HUES64 (cell line): ENCODE data around the gene PLD3.

Source experiments
- H3K27ac ChIP-seq: 2 replicates; pipeline ENCODE4 v1.7.0; 2013; ENCODE audit warnings: low read depth, low read length, inconsistent platforms
- H3K27me3 ChIP-seq: 2 replicates; pipeline ENCODE4 v1.6.1; 2013; ENCODE audit warnings: mild to moderate bottlenecking, low read length; ENCODE audit not compliant: insufficient read depth
- H3K36me3 ChIP-seq: 2 replicates; pipeline ENCODE4 v1.6.1; 2013; ENCODE audit warnings: mild to moderate bottlenecking, low read length; ENCODE audit not compliant: insufficient read depth
- H3K4me1 ChIP-seq: 2 replicates; pipeline ENCODE4 v1.6.1; 2013; ENCODE audit warnings: mild to moderate bottlenecking, low read length, moderate library complexity; ENCODE audit not compliant: insufficient read depth
- H3K4me3 ChIP-seq: 2 replicates; pipeline ENCODE4 v1.5.1; 2013; ENCODE audit warnings: mild to moderate bottlenecking, low read length, moderate library complexity
- H3K9ac ChIP-seq: 2 replicates; pipeline ENCODE4 v1.6.1; 2013; ENCODE audit warnings: mild to moderate bottlenecking, low read depth, low read length
- H3K9me3 ChIP-seq: 2 replicates; pipeline ENCODE4 v1.6.1; 2013; ENCODE audit warnings: low read depth, low read length; ENCODE audit not compliant: insufficient read depth
- WGBS: fragments of 150-250, 120-280 bp; methylation state at CpG from one replicate; pipeline ENCODE4 v1.1.7; 2013; ENCODE audit warnings: missing lambda C conversion rate; 5-methylcytosine and 5-hydroxymethylcytosine counted together

PLD3 gene

DNA sequence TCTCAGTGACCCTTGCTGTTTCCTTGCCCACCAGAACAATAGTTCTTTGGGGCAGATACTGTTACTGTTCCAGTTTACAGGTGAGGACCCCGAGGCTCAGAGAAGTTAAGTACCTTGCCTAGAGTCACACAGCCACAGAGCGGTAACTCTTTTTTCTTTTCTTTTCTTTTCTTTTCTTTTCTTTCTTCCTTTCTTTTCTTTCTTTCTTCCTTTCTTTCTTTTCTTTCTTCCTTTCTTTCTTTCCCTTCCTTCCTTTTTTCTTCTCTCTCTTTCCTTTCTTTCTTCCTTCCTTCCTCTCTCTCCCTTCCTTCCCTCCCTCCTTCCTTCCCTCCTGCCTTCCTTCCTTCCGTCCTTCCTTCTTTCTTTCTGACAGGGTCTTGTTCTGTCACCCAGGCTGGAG, 69.5 kb downstream of the PLD3 start:
- Histone ChIP-seq H3K27me3 (no peaks in the 10 kb centered on the region), H3K4me3 (no peak overlapping the region), H3K9me3 (no peaks in the 10 kb centered on the region), H3K4me1 (peaks cover 10% of the 10 kb centered on the region), H3K9ac (no peak overlapping the region), H3K36me3 (peaks cover 7% of the 10 kb centered on the region; the same call in 1 of the 2 replicates), H3K27ac (no peak overlapping the region)
- WGBS = 90% methylated on average over 3 of the region's 3 CpGs

DNA sequence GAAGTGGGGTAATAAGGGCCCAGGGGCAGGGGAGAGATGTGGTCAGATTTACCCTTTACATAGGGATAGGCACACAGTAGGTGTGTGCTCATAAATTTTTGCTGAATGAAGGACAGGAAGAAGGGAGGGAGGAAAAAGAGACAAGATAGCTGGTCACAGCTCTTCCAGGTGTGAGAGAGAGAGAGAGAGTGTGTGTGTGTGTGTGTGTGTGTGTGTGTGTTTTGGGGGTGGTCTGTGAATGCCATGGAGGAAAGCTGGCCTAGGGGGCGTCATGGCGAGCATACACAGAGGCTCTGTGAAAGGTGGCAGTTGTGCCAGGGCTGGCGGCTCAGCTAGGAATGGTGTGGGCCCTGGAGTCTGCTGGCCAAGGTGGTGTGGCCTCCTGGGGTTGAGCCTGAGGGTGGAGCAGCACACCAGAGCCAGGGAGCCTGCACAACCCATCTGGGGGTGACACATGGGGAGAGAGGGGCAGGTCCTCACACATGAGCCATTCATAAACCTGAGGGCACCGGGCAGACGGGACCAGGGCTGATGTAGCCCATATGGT, 70.6 kb downstream of the PLD3 start:
- Histone ChIP-seq H3K4me3 (no peak overlapping the region), H3K9ac (no peak overlapping the region), H3K27ac (no peak overlapping the region), H3K4me1 (peaks cover 5% of the 10 kb centered on the region), H3K36me3 (peaks cover 7% of the 10 kb centered on the region; the same call in 1 of the 2 replicates), H3K9me3 (no peaks in the 10 kb centered on the region), H3K27me3 (no peaks in the 10 kb centered on the region)
- WGBS = 85% methylated on average over 5 of the region's 5 CpGs

- no peaks in the 10 kb centered on the region for H3K27me3 ChIP-seq
- peaks cover 7% of the 10 kb centered on the region; the same call in 1 of the 2 replicates for H3K36me3 ChIP-seq
- no peak overlapping the region for H3K9ac ChIP-seq
- H3K4me1 ChIP-seq = peaks cover 10% of the 10 kb centered on the region
- WGBS = 94% methylated on average over 5 of the region's 5 CpGs
- H3K27ac ChIP-seq = no peak overlapping the region
- no peak overlapping the region for H3K4me3 ChIP-seq
- H3K9me3 ChIP-seq = no peaks in the 10 kb centered on the region
Observed at GRCh38 chr19:40419780-40420179, 71.3 kb downstream of the PLD3 start.

GRCh38 chr19:40420451-40420765, 71.9 kb downstream of the PLD3 start:
- Histone ChIP-seq H3K9me3 (no peaks in the 10 kb centered on the region), H3K4me3 (peak overlapping the region; percentile 62), H3K4me1 (peaks cover 10% of the 10 kb centered on the region), H3K9ac (no peak overlapping the region), H3K27me3 (no peaks in the 10 kb centered on the region), H3K36me3 (peaks cover 7% of the 10 kb centered on the region; the same call in 1 of the 2 replicates), H3K27ac (no peak overlapping the region; the same call in 1 of the 2 replicates)
- 62% methylated on average over 13 of the region's 14 CpGs for WGBS

DNA sequence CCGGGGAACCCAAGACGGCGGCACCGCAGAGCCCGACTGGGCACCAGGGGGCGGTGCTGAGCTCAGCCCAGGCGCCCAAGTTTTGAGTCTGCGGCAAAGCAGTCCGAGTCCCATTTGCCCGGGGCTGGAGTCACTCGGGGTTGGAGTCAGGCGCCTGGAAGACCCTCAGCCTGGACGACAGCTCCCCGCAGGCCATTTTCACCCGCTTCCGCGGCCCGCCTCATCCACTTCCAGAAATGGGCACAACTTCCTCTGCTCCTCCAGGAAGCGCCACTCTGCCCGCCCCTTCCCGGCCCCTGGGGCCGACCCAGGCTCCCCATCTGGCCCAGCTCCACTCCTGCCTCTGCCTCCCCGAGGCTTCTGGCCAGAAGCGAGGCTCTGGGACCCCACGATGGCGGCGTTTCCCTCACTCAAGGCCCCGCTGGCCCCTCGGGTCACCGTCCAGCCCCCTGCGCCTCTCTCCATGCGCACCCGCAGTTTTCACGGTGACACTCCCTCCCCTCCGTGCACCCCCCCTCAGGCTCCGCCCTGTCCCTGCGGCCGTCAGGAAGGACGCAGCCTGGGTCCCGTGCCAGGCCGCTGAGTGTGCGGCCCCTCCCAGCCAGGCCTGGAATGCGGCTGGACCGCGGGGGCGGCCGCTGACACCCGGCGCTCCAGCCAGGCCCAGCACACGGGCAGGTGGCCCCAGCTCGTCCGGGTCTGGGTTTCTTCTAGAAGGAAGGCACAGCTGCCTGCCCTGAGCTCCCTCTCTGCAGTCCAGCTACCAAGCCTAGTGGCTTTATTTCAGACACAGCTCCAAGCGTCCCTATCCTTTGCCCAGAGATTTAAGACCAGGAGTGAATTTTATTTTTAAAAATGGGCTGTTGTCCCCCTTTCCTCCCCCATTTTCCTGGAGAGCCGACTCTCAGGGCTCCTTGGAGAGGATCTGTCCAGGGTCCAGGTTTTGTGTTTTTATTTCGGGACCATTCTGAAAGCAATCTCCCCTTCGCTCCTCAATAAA, 72.6 kb downstream of the PLD3 start:
- Histone ChIP-seq H3K4me3 (peak overlapping the region; percentile 62), H3K27me3 (no peaks in the 10 kb centered on the region), H3K4me1 (peaks cover 10% of the 10 kb centered on the region), H3K9me3 (no peaks in the 10 kb centered on the region), H3K27ac (peak overlapping the region; percentile 87), H3K36me3 (peaks cover 7% of the 10 kb centered on the region; the same call in 1 of the 2 replicates), H3K9ac (peak overlapping the region; percentile 74)
- WGBS = 5% methylated on average over 56 of the region's 56 CpGs

- Histone ChIP-seq H3K36me3 (peaks cover 7% of the 10 kb centered on the region; the same call in 1 of the 2 replicates), H3K4me3 (no peak overlapping the region)
Observed at GRCh38 chr19:40421993-40422747, 73.7 kb downstream of the PLD3 start.

GRCh38 chr19:40422748-40423566, 74.5 kb downstream of the PLD3 start:
- no peak overlapping the region for H3K9ac ChIP-seq

More at GRCh38 chr19:40421993-40422747, 73.7 kb downstream of the PLD3 start:
- Histone ChIP-seq H3K27ac (no peak overlapping the region), H3K9me3 (no peaks in the 10 kb centered on the region), H3K4me1 (peaks cover 10% of the 10 kb centered on the region), H3K9ac (no peak overlapping the region), H3K27me3 (no peaks in the 10 kb centered on the region)
- 93% methylated on average over 16 of the region's 16 CpGs for WGBS

DNA sequence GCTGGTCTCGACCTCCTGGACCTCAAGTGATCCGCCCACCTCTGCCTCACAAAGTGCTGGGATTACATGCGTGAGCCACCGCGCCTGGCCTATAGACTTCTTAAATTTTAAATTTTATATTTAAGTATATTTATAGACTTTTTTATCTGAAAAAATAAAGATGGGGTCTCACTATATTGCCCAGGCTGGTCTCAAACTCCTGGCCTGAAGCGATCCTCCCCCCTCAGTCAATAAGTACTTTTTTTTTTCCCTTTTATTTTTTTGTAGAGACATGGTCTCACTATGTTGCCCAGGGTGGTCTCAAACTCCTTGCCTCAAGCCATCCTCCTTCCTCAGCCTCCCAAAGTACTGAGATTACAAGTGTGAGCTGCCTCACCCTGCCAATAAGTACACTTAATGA, 75.4 kb downstream of the PLD3 start:
- H3K27me3 ChIP-seq = no peaks in the 10 kb centered on the region
- 93% methylated on average over 3 of the region's 6 CpGs for WGBS
- peaks cover 10% of the 10 kb centered on the region for H3K4me1 ChIP-seq
- H3K36me3 ChIP-seq = peaks cover 7% of the 10 kb centered on the region; the same call in 1 of the 2 replicates
- peak overlapping the region; percentile 77; the same call in 1 of the 2 replicates for H3K4me3 ChIP-seq
- no peak overlapping the region for H3K9ac ChIP-seq
- H3K27ac ChIP-seq = no peak overlapping the region
- no peaks in the 10 kb centered on the region for H3K9me3 ChIP-seq

More at GRCh38 chr19:40422748-40423566, 74.5 kb downstream of the PLD3 start:
- peaks cover 10% of the 10 kb centered on the region for H3K4me1 ChIP-seq
- no peak overlapping the region for H3K4me3 ChIP-seq
- H3K27me3 ChIP-seq = no peaks in the 10 kb centered on the region
- WGBS = 93% methylated on average over 31 of the region's 31 CpGs
- H3K9me3 ChIP-seq = no peaks in the 10 kb centered on the region
- peaks cover 7% of the 10 kb centered on the region; the same call in 1 of the 2 replicates for H3K36me3 ChIP-seq
- H3K27ac ChIP-seq = no peak overlapping the region

DNA sequence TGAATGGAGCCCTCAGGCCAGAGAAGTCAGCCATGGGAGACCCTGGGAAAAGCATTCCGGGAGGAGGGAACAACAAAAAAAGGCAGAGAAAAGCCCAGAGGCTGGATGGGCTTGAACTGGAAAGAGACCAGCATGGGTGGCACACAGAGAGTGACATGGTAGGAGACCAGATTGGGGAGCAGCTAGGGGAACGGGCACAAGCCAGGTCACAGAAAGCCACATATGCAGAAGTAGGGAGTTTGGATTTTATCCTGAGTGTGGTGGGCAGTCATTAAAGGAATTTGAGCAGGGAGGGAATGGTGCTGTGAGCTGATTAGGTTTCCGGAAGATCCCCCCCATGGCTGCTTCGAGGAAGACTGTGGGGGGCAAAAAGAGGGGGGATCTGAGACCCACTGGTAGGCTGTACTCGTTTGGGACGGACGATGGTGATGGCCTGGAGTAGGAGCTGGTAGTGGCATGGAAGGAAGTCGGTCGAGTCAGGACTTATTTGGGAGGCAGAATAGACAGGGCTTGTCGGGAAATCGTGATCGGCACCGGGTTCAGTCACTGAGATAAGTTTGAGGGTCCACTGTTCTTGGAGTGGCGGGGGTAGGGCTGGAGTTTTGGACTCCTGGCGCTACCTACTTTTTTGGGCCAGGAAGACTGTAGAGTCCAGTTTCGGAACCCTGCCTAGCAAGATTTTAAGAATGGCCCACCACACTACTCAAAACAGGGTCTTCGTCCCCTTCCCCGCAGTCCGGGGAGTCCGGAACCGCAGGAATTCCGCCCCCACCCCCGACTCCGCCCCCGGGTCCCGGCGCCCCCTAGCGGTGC, 76.3 kb downstream of the PLD3 start:
- peaks cover 10% of the 10 kb centered on the region for H3K4me1 ChIP-seq
- H3K4me3 ChIP-seq = peak overlapping the region; percentile 77
- peak overlapping the region; percentile 80 for H3K9ac ChIP-seq
- peak overlapping the region; percentile 98 for H3K27ac ChIP-seq
- no peaks in the 10 kb centered on the region for H3K27me3 ChIP-seq
- peaks cover 7% of the 10 kb centered on the region; the same call in 1 of the 2 replicates for H3K36me3 ChIP-seq
- WGBS = 2% methylated on average over 28 of the region's 28 CpGs
- H3K9me3 ChIP-seq = no peaks in the 10 kb centered on the region
